Brain microvascular endothelial cell (primary cell): ENCODE results near the gene FAM53B.

ENCODE experiments used
- DNase-seq: peaks from one replicate; pipeline ENCODE4 v3.0.0-alpha.2; 2020
- H3K27ac ChIP-seq: fragments of 250-450 bp; sonication (Bioruptor Pico); 2 replicates; pipeline ENCODE4 v1.5.1; 2020; ENCODE audit warnings: mild to moderate bottlenecking, moderate library complexity
- H3K27me3 ChIP-seq: fragments of 250-450 bp; sonication (Bioruptor Pico); replicated peaks from 2 replicates; pipeline ENCODE4 v1.5.1; 2020; ENCODE audit warnings: mild to moderate bottlenecking
- H3K36me3 ChIP-seq: fragments of 250-450 bp; sonication (Bioruptor Pico); replicated peaks from 2 replicates; pipeline ENCODE4 v1.5.1; 2020; ENCODE audit warnings: mild to moderate bottlenecking
- H3K4me3 ChIP-seq: 2 replicates; pipeline ENCODE4 v1.5.1; 2011; ENCODE audit warnings: low read depth, mild to moderate bottlenecking, control low read depth, low read length, moderate library complexity
- in situ Hi-C: cut with HindIII; loops from 2 replicates; pipeline ENCODE4 v1.10.0; 2017; ENCODE audit warnings: low sequenced_read_pairs, low pct_ligation_motif_present
- TF ChIP-seq, protein P1 (sequence below): IDR thresholded peaks from 2 replicates; pipeline ENCODE4 v1.5.1; 2011; ENCODE audit warnings: low read depth, mild to moderate bottlenecking, moderate library complexity, low read length, control low read depth, inconsistent platforms; ENCODE audit errors: missing control alignments

Gene FAM53B

GRCh38 chr10:124593431-124593985, 150.7 kb downstream of the FAM53B start:
- in situ Hi-C loops, result no loop called here
- H3K27me3 ChIP-seq, result peaks cover 6% of the 10 kb centered on the region
- H3K4me3 ChIP-seq, result no peak overlapping the region
- DNase-seq, result no peak
- H3K36me3 ChIP-seq, result no peaks in the 10 kb centered on the region
- TF ChIP-seq, protein P1, sequence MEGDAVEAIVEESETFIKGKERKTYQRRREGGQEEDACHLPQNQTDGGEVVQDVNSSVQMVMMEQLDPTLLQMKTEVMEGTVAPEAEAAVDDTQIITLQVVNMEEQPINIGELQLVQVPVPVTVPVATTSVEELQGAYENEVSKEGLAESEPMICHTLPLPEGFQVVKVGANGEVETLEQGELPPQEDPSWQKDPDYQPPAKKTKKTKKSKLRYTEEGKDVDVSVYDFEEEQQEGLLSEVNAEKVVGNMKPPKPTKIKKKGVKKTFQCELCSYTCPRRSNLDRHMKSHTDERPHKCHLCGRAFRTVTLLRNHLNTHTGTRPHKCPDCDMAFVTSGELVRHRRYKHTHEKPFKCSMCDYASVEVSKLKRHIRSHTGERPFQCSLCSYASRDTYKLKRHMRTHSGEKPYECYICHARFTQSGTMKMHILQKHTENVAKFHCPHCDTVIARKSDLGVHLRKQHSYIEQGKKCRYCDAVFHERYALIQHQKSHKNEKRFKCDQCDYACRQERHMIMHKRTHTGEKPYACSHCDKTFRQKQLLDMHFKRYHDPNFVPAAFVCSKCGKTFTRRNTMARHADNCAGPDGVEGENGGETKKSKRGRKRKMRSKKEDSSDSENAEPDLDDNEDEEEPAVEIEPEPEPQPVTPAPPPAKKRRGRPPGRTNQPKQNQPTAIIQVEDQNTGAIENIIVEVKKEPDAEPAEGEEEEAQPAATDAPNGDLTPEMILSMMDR, result no peak
- no peak overlapping the region for H3K27ac ChIP-seq

GRCh38 chr10:124592736-124593430, 151.3 kb downstream of the FAM53B start:
- no peak overlapping the region for H3K4me3 ChIP-seq
- in situ Hi-C loops, result no loop called here

GRCh38 chr10:124592101-124592500, 152.1 kb downstream of the FAM53B start:
- TF ChIP-seq, protein P1, result no peak
- in situ Hi-C loops, result no loop called here
- H3K27ac ChIP-seq, result no peak overlapping the region
- H3K4me3 ChIP-seq, result no peak overlapping the region
- no peak for DNase-seq
- no peaks in the 10 kb centered on the region for H3K36me3 ChIP-seq
- H3K27me3 ChIP-seq, result peaks cover 6% of the 10 kb centered on the region

More at GRCh38 chr10:124592736-124593430, 151.3 kb downstream of the FAM53B start:
- H3K27ac ChIP-seq, result no peak overlapping the region
- H3K27me3 ChIP-seq, result peaks cover 6% of the 10 kb centered on the region
- TF ChIP-seq, protein P1, result no peak
- H3K36me3 ChIP-seq, result no peaks in the 10 kb centered on the region
- no peak for DNase-seq

- H3K27me3 ChIP-seq, result peaks cover 6% of the 10 kb centered on the region
- no peak overlapping the region for H3K27ac ChIP-seq
- H3K4me3 ChIP-seq, result no peak overlapping the region
- in situ Hi-C loops, result no loop called here
- TF ChIP-seq, protein P1, result no peak
- no peaks in the 10 kb centered on the region for H3K36me3 ChIP-seq
- DNase-seq, result no peak
Observed at GRCh38 chr10:124591123-124591495, 153.1 kb downstream of the FAM53B start.

- in situ Hi-C loops, result no loop called here
- DNase-seq, result no peak
- TF ChIP-seq, protein P1, result peak; percentile 54
- Histone ChIP-seq H3K4me3 (no peak overlapping the region), H3K27me3 (peaks cover 6% of the 10 kb centered on the region), H3K36me3 (no peaks in the 10 kb centered on the region), H3K27ac (no peak overlapping the region)
Observed at GRCh38 chr10:124590216-124591122, 153.7 kb downstream of the FAM53B start.
